NCI-H2029 treated with DMSO at 0.1 percent for 48 hours (cell line): Measurements from ENCODE around the gene TGM2.

Experiments used
- DNase-seq: peaks from one replicate; lab custom pipeline; 2025; lab: John Stamatoyannopoulos, UW

TGM2 gene

GRCh38 chr20:38177201-38177600 is 12.1 kb upstream of the TGM2 start:
- no peak for DNase-seq

GRCh38 chr20:38175304-38176180 is 10.5 kb upstream of the TGM2 start:
- no peak for DNase-seq

DNA sequence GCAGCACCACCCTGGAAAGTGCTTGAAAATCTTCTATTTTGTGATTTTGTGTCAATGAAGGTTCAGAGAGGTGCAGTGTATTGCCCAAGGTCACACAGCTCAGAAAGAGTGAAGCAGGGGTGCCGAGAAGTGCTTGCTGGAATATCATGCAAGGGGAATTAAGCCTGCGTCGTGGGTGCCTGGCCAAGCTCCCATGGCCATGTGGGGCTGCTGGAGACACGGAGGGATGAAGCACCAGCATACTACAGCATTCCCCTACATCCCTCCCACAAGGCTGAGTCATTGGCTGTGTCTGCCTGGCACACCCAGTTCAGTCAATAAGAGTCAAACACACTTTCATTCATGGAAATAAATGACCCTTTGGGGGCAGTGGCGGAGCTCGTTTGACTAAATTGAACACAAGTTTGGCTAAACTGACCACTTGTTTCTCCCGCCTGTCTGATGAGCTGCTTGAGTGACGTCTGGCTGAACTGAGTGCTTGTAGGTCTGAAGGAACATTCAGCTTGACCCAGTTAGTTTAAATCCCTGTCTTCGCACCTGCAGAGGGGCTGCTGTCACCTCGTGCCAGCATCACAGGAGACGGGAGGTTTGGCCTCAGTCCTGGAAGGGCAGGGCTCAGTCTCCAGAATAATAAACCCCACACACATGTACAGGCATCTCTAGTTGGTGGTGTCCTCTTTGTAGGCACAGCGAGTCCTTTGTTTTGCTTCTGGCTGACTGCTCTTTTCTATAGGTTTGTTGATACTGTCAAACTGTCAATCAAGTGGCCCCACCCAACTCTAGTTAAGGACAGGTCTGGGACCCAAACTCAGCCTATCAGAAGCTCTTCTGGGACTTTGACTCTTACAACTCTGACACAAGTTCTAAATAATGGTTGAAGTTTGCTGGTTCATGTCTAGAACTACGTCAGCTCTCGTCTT is 8.4 kb upstream of the TGM2 start:
- no peak for DNase-seq

- DNase-seq: no peak
Observed at GRCh38 chr20:38172408-38172807, 7.3 kb upstream of the TGM2 start.

DNA sequence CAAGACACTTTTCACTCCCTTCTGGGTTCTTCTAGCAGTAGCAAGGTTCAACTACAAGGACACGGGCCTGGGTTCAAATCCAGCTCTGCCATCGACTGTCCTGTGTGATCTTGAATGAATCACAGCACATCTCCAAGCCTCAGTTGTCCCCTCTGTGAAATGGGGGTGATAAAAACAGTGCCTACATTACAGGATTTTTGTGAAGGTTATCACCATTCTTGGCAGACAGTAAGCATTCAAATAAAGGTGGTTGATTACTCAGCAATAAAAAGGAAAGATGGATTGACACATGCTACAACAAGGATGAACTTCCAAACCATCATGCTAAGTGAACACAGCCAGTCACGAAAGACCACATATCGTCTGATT is 6.6 kb upstream of the TGM2 start:
- no peak for DNase-seq

DNA sequence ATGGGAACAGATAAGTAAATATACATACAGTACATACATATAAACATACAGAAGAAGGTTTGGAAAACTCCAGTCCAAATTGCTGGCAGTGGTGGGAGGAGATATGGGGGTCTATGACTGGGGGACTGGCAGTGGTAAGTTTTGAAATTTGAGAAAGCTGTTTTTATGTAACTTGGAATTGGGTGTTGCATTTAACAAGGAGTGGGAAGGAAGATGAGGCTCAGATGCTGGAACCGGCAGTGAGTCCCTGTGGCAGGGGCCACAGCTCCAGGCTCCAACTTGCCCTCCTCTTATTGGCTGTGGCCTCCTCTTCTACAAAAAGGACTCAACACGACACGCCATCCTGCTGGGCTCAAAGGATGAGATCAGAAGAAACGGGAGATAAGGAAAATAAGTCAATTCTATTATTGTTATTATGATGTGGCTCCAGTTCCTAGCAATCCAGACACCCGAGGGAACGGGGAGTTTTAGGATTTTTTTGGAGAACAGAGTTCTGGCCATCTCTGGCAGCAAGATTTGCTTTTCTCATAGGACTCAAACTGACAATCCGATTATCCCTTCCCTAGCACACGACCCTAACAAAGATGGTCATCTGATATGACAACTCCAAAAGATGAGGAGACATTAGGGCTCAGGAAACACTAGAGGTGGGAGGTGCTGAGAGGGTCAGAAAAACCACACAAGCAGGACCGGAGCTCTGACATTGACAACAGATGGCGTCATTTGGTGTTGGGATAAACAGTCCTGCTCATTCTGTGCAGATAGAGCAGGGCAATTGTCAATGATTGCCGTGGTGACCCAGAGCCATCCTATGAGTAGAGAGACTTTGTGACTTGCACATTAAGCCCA is 6.0 kb upstream of the TGM2 start:
- DNase-seq: no peak

GRCh38 chr20:38170219-38170825 is 5.3 kb upstream of the TGM2 start:
- DNase-seq: no peak

DNA sequence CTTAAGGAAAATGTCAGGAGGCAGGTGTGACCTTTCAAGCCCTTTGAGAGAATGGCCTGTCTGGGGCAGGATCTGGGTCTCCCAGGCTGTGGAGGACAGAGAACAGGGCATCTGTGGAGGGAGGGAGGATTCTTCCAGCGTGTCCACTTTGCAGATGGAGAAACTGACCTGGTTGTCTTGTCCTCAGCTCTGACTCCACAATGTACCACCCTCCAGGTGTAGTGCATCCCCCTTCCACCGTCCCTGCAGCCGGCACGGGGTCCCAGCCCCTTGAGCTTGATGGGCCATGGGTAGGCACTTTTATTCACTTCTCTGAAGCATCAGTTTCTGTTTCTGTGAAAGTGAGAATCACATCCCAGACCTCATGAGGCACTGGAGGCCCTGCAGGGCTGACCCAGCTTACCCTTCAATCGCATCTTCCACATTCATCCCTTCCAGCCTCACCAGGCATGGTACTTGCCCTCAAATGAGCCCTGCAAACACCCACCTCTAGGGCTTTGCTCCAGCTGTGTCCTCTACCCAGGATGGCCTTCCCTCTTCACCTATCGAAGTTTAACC is 4.6 kb upstream of the TGM2 start:
- DNase-seq: no peak

DNA sequence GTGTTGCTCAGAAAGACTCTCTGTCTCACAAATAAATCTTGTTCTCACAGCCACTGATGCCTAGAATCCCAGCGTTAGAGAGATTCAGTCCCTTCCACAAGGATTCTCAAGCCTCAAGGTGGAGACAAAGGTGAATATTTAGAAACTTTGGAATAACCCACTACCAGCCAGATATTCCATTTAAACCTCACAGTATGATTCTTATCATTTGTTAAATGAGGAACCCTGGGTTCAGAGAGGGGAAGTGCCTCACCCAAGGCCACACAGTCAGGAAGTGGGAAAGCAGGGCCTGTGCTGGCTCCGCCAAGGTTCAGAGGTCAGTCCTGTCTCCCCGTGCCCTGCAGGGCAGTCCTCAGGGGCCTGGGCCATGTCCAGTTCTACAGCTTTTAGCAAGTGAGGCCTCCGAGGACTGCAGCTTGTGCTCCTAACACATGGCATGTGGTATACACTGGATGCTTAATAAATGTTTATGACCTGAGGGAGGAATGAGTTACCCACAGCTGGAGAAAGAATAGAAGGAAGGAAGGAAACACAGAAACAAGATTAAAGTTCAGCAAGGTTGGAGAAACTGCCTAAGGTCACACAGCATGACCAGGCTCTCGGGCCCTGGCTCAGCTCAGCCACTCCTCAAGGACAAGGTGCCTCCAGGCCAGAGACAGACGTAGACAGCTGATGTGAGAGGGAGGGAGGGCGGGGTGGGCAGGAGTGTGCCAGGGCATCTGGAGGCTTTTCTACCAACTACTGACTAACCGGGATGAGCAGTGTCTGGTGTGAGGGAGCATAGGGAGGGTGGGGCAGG is 3.9 kb upstream of the TGM2 start:
- no peak for DNase-seq

DNA sequence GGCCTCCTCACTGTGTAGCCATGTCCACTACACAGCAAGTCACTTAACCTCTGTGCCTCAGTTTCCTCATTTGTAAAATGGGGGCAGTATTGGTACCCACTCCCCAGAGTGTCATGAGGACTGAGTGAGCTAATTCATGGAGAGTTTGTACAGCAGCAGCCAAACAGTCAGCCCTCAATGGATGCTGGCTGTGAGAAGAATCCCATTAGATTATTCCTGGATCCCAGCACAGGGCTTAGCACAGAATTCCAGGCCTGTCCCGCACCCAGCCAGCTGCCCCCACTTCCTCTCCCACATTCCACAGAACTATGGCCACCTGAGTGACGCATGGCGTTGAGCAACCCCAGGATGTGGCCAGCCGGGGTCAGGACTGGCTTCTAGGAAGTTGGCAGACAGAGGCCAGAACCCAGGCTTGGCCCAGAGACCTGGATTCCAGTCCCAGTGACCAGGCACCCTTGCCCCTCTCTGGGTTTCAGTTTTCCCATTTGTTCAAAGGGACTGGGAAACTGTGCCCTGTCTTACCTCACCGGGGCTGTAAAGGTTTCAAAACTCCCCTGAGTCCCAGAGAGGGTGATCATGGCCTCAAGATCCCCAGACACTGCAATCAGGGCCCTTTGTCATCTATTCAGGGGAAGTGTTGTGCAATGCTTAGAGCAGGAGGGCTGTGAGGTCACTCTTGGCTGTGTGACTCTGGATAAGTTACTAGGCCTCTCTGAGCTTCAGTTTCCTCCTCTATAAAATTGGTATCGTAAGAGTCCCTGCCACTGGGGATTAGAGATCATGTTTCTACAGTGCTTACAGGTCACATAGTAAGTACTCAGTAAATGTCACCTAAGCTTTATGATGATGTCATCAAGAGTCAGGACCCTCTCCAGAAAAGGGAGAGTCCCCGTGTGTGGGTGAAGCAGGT is 3.0 kb upstream of the TGM2 start:
- no peak for DNase-seq

DNA sequence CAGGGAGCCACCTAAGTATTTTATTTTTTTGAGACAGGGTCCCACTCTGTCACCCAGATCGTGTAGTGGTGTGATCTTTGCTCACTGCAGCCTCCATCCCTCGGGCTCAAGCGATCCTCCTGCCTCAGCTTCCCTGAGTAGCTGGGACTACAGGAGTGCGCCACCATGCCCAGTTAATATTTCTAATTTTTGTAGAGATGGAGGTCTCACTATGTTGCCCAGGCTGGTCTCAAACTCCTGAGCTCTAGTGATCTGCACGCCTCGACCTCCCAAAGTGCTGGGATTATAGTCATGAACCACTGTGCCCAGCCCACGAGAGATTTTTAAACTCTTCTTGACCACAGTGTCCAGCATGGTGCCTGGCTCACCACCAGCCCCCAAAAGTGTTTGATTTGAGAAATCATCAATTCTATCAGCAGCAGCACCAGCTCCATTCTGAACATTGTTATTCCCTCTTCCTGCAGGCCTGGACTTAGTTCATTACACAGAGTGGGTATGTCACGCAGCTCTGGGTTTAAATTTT is 2.3 kb upstream of the TGM2 start:
- DNase-seq: no peak

GRCh38 chr20:38166703-38167233 is 1.7 kb upstream of the TGM2 start:
- DNase-seq: no peak

DNA sequence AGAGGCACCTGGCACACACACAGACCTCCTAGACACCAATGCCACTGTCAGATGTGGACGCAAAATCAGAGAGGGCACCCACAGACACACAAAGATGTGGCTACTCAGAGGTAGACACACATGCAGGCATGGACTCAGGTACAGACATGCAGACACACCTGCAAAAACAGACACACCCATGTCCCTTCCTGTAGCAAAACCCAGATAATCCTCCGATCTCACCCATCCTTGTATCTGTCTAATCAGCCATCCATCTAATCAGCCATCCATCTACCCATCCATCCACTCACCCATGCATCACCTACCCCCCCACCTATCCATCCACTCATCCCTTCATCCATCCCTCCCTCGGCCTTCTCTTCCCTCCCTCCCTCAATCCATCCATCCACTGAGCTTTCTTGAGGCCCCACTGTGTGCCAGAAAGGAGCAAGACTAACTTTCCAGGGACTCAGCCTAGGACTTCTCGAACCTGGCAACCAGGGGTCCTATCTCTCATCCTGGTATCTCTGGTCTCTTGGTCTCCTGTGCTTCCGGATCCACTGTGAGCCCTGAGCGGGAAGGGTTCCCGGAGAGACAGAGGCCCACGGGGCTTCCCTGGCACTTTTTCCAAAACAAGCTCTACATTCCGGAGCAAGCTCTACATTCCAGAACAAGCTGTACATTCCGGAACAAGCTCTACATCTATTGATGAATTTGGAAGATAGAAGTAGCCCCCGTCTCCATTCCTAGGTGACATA is 1.1 kb upstream of the TGM2 start:
- no peak for DNase-seq

DNA sequence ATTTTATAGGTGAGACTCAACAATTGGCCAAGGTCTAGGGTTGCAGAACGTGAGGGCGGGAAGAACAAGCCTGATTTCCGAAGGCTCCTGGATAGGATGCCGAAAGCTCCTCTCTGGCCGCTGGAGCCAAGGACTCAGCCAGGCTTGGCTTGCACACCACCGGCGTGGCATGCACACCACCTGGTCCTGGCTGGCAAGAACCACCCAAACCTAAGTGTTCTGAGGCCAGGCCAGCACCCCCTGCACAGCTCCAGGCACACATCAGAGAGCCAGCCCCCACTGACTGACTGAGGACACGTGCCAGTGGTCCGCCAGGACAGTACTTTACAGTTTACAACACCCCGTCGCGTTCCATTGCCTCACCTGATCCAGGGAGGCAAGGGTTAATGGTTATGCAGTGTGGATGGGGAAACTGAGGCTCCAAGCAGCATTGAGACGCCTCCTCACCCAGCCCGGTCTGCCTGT is 414 bp downstream of the TGM2 start:
- no peak for DNase-seq

DNA sequence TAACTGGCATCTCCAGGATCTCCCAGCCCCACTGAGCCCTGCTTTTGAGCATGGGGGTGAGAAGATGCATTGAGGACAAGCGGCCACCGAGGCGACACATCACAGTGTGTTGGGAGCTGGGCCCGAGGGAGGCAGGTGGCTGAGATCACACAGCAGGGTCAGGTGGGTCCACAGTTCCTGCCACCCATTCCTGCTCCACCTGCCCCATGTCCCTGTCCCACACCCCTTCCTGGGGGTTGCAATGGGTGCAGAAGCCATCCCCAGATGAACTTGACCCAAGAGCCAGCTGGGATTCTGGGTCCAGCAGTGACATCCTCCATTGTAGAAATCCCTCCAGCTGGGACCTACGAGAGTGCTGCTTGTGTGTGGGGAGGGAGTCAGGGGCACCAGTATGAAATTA is 1.0 kb downstream of the TGM2 start:
- DNase-seq: no peak

DNA sequence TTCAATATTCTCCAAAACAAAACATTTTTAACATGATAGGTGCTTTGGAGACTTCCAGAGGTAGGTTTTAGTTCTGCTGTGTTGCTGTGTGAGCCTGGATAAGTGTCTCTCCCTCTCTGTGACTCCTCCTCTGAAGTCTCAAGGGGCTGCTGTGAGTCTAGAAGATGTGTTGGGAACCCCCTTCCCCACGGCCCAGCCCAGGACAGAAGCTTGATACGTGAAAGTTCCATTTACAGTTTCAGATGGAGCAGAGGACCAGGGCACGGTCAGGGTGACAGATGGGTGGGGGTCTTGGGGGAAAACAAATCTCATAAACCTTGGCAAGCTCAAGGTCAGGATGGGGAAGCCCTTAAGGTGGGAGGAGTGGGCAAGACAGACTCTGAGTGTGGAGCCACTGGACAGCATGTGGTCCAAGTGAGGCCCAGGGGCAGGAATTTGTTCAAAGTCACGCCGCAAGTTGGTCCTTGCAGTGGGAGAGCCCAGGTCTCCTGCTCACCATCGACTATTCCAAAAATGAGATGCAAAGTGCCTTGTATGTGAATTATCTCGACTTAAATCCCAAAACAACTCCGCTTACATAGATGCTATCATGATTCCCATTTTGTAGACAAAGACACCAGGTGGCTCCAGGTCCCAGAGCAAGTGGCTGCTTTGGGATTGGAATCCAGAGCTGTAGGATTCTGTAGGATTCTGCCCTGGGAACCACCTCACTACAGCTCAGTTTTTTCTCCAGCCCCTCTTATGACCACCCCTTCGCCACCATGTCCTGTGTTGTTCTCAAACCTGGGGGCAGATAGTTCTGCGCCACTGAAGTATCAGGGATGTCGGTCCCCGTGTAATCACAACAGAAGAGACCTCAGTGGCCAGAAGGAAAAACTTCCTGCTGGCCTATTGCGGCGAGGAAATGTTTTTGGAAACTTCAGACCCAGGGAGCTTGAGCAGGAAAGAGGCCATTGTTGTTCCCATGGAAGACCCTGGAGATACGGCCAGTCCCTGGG is 1.9 kb downstream of the TGM2 start:
- DNase-seq: no peak

DNA sequence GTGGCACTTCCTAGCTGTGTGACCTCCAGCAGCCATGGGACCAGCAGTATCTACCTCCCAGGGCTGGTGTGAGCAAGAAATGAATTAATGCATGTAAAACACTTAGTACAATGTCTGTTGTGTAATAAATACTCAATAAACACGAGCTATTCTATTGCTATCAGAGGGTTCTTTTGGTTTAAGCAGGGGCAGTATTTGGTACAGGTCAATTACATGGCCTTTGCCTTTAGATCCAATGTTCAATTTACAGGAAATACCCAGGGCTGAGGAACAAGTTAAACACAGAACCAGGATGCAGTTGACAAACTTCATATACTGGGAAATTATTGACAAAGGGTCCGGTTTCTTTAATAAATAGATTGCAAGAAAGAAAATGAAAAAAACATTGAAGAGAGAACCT is 2.9 kb downstream of the TGM2 start:
- DNase-seq: no peak
